DMS153 treated with DMSO at 0.1 percent for 48 hours (cell line): ENCODE results near the gene ACP7.
"Not testable (repeated sequence)": the region's sequence is repeated elsewhere in the genome, so short reads cannot be mapped to it uniquely, and the experiment has no call there.

ENCODE experiments used
- DNase-seq: peaks from one replicate; lab custom pipeline; 2025; ENCODE audit not compliant: unreplicated experiment; lab: John Stamatoyannopoulos, UW

Gene ACP7

GRCh38 chr19:39083983-39084731 lies at the start of gene ACP7:
TSS of gene ACP7 (plus strand) at chr19:39084368. CDS start at chr19:39085270, 902 bp downstream.
- no peak for DNase-seq

GRCh38 chr19:39036581-39036980 lies 47.6 kb upstream of the ACP7 start:
- no peak for DNase-seq

DNA sequence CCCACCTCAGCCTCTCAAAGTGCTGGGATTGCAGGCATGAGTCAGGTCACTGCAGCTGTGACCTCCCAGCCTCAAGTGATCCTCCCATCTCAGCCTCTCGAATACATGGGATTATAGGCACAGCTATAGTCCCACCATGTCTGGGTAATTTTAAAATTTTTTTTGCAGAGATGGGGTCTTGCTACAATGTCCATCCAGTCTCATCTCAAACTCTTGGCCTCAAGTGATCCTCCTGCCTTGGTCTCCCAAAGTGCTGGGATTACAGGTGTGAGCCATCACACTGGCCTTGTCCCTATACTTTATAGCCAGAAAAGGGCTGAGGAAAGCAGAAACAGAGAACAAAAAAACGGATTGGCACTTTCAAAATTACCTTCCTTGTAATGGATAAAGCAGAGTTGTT lies 47.0 kb upstream of the ACP7 start:
- DNase-seq = no peak

DNA sequence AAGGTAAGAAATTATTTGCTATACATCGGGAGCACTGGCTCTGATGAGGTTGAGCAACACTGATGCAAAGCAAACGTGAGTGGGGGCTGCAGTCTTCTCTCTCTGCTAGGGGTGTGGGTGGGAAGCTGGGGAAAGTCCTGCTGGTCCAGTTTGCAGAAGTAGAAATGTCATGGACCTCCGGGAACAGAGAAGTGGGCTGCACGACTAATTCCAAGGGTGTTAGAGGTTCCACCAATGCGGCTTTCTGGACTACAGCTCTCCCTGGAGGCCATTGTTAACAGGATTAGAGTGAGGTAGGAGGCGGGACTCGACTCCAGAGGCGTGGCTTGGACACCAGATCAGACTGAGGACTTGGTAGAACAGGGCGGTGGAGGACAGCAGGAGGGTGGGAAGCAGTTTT lies 46.1 kb upstream of the ACP7 start:
- peak; percentile 3 for DNase-seq

GRCh38 chr19:39045506-39045905 lies 38.7 kb upstream of the ACP7 start:
- no peak for DNase-seq

DNA sequence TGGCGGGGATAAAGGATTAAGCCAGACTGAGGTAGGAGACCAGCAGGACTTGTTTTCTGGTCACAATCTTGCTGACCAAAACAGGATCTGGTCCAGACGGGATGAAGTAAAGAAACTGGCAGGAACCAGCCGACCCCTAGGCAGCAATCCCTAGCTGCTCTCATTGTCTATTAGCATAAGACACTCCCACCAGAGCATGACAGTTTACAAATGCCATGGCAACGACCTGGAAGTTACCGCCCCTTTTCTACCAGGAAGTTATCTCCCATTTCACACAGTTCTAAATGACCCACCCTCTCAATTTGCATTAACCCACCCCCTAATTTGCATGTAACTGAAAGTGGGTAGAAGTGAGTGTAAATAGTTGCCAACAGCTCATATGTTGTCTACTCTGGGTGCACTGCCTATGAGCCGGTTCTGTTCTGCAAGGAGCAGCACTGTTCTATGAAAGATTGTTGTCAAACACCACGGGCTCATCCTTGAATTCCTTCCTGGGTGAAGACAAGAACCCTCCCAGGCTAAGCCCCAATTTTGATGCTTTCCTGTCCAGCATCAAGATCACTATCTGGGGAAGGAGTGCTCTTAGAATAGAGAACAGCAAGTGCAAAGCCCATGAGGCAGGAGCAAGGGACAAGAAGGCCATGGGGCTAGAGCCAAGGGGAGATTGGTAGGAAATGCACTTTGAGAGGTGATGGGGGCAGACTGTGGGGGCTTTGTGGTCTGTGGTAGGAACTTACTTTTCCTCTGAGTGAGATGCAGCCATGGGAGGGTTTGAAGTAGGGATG lies 37.9 kb upstream of the ACP7 start:
- no peak for DNase-seq

GRCh38 chr19:39047073-39047472 lies 37.1 kb upstream of the ACP7 start:
- no peak for DNase-seq

DNA sequence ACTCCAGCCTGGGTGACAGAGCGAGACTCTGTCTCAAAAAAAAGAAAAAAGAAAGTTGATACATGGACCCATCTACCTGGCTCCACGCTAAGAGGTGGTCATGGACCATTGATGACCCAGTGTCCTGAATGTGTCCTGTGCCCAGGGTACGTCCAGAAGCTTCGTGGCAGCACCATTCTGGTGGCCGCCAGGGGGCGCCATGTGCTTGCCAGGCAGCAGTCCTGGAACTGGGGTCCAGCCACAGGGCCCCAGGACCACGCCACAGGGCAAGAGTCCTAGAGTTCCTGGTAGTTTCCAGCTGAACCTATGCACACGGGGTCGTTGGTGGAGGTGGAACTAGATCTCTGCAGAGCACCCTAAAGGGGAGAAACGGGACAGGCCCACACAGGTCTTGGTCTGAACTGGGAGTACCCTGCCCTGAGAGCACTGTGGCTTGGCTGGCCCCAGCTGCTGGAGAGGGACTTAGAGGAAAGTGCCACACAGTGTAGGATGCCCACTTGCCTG lies 31.9 kb upstream of the ACP7 start:
- DNase-seq = no peak

- no peak for DNase-seq
Observed at GRCh38 chr19:39052846-39053245, 31.3 kb upstream of the ACP7 start.

- no peak for DNase-seq
Observed at GRCh38 chr19:39053276-39054090, 30.7 kb upstream of the ACP7 start.

- no peak for DNase-seq
Observed at GRCh38 chr19:39054091-39054470, 30.1 kb upstream of the ACP7 start.

GRCh38 chr19:39057615-39058014 lies 26.6 kb upstream of the ACP7 start:
- DNase-seq = no peak

- no peak for DNase-seq
Observed at GRCh38 chr19:39059302-39059701, 24.9 kb upstream of the ACP7 start.

DNA sequence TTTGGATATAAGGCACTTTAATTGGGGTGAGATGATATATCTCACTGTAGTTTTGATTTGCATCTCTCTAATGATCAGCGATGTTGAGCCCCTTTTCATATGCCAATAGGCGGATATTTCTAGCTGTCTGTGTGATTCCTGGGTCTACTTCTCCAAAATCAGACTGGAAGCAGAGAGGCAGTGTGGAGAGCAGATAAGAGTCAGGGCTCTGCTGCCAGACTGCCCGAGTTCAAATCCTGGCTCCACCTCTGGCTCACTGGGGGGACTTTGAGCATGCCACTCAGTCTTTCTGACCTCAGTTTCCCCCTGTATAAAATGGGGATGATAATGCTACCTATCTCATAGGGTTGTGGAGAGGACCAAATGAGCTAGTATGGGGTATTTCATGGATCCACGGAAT lies 24.0 kb upstream of the ACP7 start:
- no peak for DNase-seq

- DNase-seq = no peak
Observed at GRCh38 chr19:39064405-39064804, 19.8 kb upstream of the ACP7 start.

DNA sequence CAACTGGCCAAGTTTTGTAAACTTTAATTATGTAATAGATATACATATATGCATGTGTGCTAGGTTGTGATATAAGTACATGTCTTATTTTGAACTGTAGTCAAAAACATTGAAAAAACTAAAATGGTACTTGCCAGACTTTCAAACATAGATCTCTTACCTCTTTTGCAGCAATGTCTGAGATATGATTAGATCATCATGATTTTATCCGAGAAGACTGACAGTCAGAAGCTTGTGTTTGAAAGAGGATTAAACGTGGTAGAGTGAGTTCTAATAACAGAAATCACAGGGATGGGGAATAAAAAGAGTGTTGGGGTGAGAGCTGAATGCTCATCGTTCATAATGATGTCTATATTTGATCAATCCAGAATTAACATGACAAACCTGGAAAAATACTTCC lies 18.2 kb upstream of the ACP7 start:
- no peak for DNase-seq

GRCh38 chr19:39067104-39067503 lies 17.1 kb upstream of the ACP7 start:
- no peak for DNase-seq

DNA sequence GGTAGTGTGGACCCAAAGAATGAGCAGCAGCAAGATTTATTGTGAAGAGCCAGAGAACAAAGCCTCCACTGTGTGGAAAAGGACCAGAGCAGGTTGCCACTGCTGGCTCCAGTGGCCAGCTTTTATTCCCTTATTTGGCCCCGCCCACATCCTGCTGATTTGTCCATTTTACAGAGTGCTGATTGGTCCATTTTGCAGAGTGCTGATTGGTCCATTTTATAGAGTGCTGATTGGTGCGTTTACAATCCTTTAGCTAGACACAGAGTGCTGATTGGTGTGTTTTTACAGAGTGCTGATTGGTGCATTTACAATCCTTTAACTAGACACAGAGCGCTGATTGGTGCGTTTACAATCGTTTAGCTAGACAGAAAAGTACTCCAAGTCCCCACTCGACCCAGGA lies 15.9 kb upstream of the ACP7 start:
- DNase-seq = not testable (repeated sequence)

- no peak for DNase-seq
Observed at GRCh38 chr19:39070888-39071287, 13.3 kb upstream of the ACP7 start.

- no peak for DNase-seq
Observed at GRCh38 chr19:39074205-39074692, 9.9 kb upstream of the ACP7 start.

- no peak for DNase-seq
Observed at GRCh38 chr19:39074942-39075341, 9.2 kb upstream of the ACP7 start.
